Suprapubic skin (tissue), 4 donors: ENCODE data around the gene NTM. TPM values are rescaled to one million over a fixed set of nuclear protein-coding genes. Genes with fewer than 3 reads are reported as not detected.

Experiments used
- DNase-seq, 2 donors: peaks; one replicate each; pipeline ENCODE4 v3.0.0-alpha.2; 2019; ENCODE audit warnings: low spot score in 2 of 2
- H3K27ac ChIP-seq: fragments of 200-600 bp; sonication (generic); one replicate; pipeline ENCODE4 v1.5.1; 2019
- H3K27me3 ChIP-seq: fragments of 200-600 bp; sonication (generic); one replicate; pipeline ENCODE4 v1.5.1; 2019
- H3K36me3 ChIP-seq: fragments of 200-600 bp; sonication (generic); one replicate; pipeline ENCODE4 v1.5.1; 2019
- H3K4me1 ChIP-seq: fragments of 200-600 bp; sonication (generic); one replicate; pipeline ENCODE4 v1.5.1; 2019
- H3K4me3 ChIP-seq: fragments of 200-600 bp; sonication (generic); one replicate; pipeline ENCODE4 v1.5.1; 2019; ENCODE audit warnings: mild to moderate bottlenecking
- H3K9me3 ChIP-seq: fragments of 200-600 bp; sonication (generic); one replicate; pipeline ENCODE4 v1.5.1; 2019
- CTCF ChIP-seq, 2 donors: fragments of 200-600 bp in 1 of 2; fragments of 450-650 bp in 1 of 2; sonication (generic) in 1 of 2; IDR thresholded peaks; one replicate each; pipeline ENCODE4 v1.5.1; 2016 to 2019; ENCODE audit warnings: antibody characterized with exemption in 2 of 2, mild to moderate bottlenecking in 1 of 2, moderate library complexity in 1 of 2
- EP300 ChIP-seq: sonication (generic); formaldehyde crosslinking; IDR thresholded peaks from one replicate; pipeline ENCODE4 v1.6.1; 2017; ENCODE audit warnings: antibody characterized with exemption
- POLR2A ChIP-seq, 2 donors: fragments of 450-650 bp; IDR thresholded peaks; one replicate each; pipeline ENCODE4 v1.6.1; 2017; ENCODE audit warnings: antibody characterized with exemption in 2 of 2, mild to moderate bottlenecking in 2 of 2, moderate library complexity in 2 of 2
- POLR2AphosphoS5 ChIP-seq, 3 donors: sonication (generic); formaldehyde crosslinking; IDR thresholded peaks; one replicate each; pipeline ENCODE4 v1.6.1; 2017; ENCODE audit warnings: antibody characterized with exemption in 3 of 3
- WGBS: methylation state at CpG from one replicate; pipeline ENCODE4 v1.1.5; 2018; 5-methylcytosine and 5-hydroxymethylcytosine counted together
- total RNA-seq, 4 donors: library from RNA; depleted of rRNA; stranded (reverse); fragments of >200 nt; gene quantifications; one replicate each; pipeline ENCODE4 v1.1.0, GENCODE V29; 2016

The NTM gene
- total RNA-seq, 4 donors from 2014 or later = 0.19 to 19.1 (median 2.1) TPM

GRCh38 chr11:132101881-132102280 is 731.5 kb downstream of the NTM start:
- Histone ChIP-seq H3K27me3 (no peaks in the 10 kb centered on the region), H3K4me1 (no peaks in the 10 kb centered on the region), H3K4me3 (no peak overlapping the region), H3K36me3 (no peaks in the 10 kb centered on the region), H3K9me3 (no peaks in the 10 kb centered on the region), H3K27ac (no peak overlapping the region)
- DNase-seq = no peak
- no peak for TF ChIP-seq CTCF (IDR thresholded peaks at IDR 0.05)
- no peak for TF ChIP-seq POLR2AphosphoS5 (IDR thresholded peaks at IDR 0.05)
- TF ChIP-seq EP300 = no peak
- TF ChIP-seq POLR2A (IDR thresholded peaks at IDR 0.05) = no peak
- 82% methylated on average over 3 of the region's 3 CpGs for WGBS

GRCh38 chr11:132103021-132103420 is 732.6 kb downstream of the NTM start:
- Histone ChIP-seq H3K4me1 (no peaks in the 10 kb centered on the region), H3K27ac (no peak overlapping the region), H3K27me3 (no peaks in the 10 kb centered on the region), H3K4me3 (no peak overlapping the region), H3K9me3 (no peaks in the 10 kb centered on the region), H3K36me3 (no peaks in the 10 kb centered on the region)
- WGBS = 88% methylated on average over 9 of the region's 10 CpGs
- DNase-seq = no peak
- TF ChIP-seq POLR2A (IDR thresholded peaks at IDR 0.05) = no peak
- TF ChIP-seq POLR2AphosphoS5 (IDR thresholded peaks at IDR 0.05) = no peak
- no peak for TF ChIP-seq CTCF (IDR thresholded peaks at IDR 0.05)
- TF ChIP-seq EP300 = no peak

DNA sequence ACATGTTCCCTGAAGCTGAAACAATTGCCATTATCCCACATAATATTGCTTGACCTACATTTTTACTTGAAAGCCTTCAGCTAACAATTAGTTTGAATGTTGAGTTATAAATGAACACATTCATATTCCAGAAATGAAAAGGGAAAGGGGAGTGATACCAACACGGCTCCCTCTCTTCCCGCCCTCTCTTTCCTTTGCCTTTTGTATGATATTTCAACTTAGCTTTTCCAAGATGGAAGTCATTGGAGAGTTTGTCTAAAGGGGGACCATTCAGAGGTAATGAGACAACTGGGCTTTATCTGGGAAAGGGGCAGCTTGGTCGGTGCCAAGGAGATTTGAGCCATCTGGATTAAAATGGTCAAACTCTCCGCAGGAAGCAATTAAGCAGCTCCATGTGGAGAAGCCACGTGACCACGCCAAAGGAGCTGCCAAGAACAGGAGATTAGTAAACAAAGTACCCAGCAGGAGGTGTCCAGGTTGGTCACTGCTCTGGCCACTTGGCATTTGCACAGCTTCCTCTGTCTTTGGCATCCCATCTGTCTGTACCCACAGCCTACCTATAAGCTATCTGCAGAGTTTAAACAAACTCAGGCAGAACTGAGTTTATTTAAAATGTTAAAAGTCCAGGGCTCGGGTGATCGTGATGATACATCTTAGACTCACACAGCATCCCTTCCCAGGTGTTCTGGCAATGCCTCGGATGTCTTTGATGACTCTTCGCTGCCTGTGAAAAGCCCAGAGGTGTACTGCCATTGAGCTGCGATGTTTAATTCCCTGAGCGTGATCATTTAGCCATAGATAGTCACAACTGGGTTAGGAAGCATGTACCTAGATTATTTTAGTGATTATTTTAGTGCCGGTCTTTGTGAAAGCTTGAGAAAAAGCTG is 735.9 kb downstream of the NTM start:
- Histone ChIP-seq H3K4me1 (peaks cover under 1% of the 10 kb centered on the region), H3K27me3 (no peaks in the 10 kb centered on the region), H3K27ac (no peak overlapping the region), H3K9me3 (no peaks in the 10 kb centered on the region), H3K4me3 (no peak overlapping the region), H3K36me3 (no peaks in the 10 kb centered on the region)
- 86% methylated on average over 13 of the region's 13 CpGs for WGBS
- DNase-seq = no peak
- TF ChIP-seq CTCF (IDR thresholded peaks at IDR 0.05) = no peak
- no peak for TF ChIP-seq POLR2AphosphoS5 (IDR thresholded peaks at IDR 0.05)
- no peak for TF ChIP-seq POLR2A (IDR thresholded peaks at IDR 0.05)

DNA sequence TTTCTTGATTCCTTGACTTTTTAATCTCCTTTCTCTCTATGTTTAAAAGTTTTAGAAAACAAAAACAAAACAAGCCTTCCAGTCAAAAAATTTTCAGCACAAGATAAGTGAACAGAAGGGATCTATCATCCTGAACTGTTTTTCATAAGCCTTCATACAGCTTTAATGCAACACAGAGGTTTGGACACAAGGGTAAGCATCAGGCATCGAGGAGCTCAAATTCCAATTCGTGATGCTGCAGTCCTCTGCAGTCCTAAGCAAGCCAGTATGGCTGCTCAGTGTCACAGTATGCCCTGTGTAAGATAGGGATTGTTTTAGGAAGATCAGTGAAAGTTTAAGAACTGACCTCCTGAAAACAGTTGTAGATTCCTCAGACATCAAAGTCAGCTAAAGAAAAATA is 740.9 kb downstream of the NTM start:
- 40% methylated on average over 2 of the region's 2 CpGs for WGBS
- Histone ChIP-seq H3K4me3 (no peak overlapping the region), H3K27me3 (no peaks in the 10 kb centered on the region), H3K27ac (no peak overlapping the region), H3K36me3 (no peaks in the 10 kb centered on the region), H3K9me3 (no peaks in the 10 kb centered on the region), H3K4me1 (peaks cover 5% of the 10 kb centered on the region)
- DNase-seq = no peak
- no peak for TF ChIP-seq POLR2AphosphoS5 (IDR thresholded peaks at IDR 0.05)
- no peak for TF ChIP-seq EP300
- TF ChIP-seq CTCF (IDR thresholded peaks at IDR 0.05) = no peak
- TF ChIP-seq POLR2A (IDR thresholded peaks at IDR 0.05) = no peak

DNA sequence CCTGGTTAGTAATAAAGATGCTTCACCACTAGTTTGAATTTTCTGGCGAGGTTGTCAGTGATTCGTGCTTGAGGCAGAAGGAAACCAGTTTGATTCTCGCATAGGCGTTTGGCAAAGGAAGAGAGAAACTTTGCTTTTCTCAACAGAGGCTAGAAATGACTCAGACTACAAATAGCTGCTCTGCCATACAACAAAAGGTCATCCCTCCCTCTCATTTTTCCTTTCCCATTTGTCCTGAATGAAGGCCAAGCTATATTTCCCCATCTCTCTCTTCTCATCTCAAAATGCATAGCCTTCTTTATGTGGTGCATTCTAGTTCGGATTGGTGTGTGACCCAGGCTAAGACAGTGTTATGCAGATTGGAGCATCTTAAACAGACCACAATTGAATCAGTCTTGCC is 741.4 kb downstream of the NTM start:
- H3K36me3 ChIP-seq = no peaks in the 10 kb centered on the region
- peak overlapping the region; percentile 53 for H3K27ac ChIP-seq
- no peaks in the 10 kb centered on the region for H3K9me3 ChIP-seq
- no peak for TF ChIP-seq EP300
- TF ChIP-seq POLR2AphosphoS5 (IDR thresholded peaks at IDR 0.05) = no peak
- TF ChIP-seq POLR2A (IDR thresholded peaks at IDR 0.05) = no peak
- no peak for TF ChIP-seq CTCF (IDR thresholded peaks at IDR 0.05)
- H3K4me1 ChIP-seq = peaks cover 5% of the 10 kb centered on the region
- no peak overlapping the region for H3K4me3 ChIP-seq
- DNase-seq = no peak
- 22% methylated on average over 5 of the region's 5 CpGs for WGBS
- no peaks in the 10 kb centered on the region for H3K27me3 ChIP-seq
